ENCODE results near the gene CUL5.

- TF ChIP-seq EZH2 (IDR thresholded peaks at IDR 0.05; ENCODE audit: borderline replicate concordance, low read length), result no peak
- no peak for TF ChIP-seq CTCF (IDR thresholded peaks at IDR 0.05; ENCODE audit: low read length)
These were observed 28.5 kb downstream of the CUL5 start for GRCh38 chr11:108037211-108037610.
